Chondrocyte (in vitro differentiated cells): ENCODE measurements around the gene EPAS1. TPM values are rescaled to one million over a fixed set of nuclear protein-coding genes. Genes with fewer than 3 reads are reported as not detected.

ENCODE experiments used
- DNase-seq: peaks from one replicate; pipeline ENCODE4 v3.0.0; 2021; ENCODE audit warnings: mixed read lengths, low spot score
- H3K27ac Mint-ChIP-seq: one replicate; pipeline ENCODE4 v1.8.0; 2021; ENCODE audit warnings: mild to moderate bottlenecking, moderate library complexity, mixed read lengths; ENCODE audit not compliant: unreplicated experiment
- H3K27me3 Mint-ChIP-seq: 2 replicates; pipeline ENCODE4 v1.8.0; 2021; ENCODE audit warnings: low read depth, mixed read lengths
- H3K36me3 Mint-ChIP-seq: 2 replicates; pipeline ENCODE4 v1.8.0; 2021; ENCODE audit warnings: low read depth, mixed read lengths
- H3K4me1 Mint-ChIP-seq: 2 replicates; pipeline ENCODE4 v1.8.0; 2021; ENCODE audit warnings: low read depth, mild to moderate bottlenecking, mixed read lengths
- H3K4me3 Mint-ChIP-seq: one replicate; pipeline ENCODE4 v1.8.0; 2021; ENCODE audit warnings: mild to moderate bottlenecking, moderate library complexity, mixed read lengths; ENCODE audit not compliant: unreplicated experiment
- H3K9me3 Mint-ChIP-seq: 2 replicates; pipeline ENCODE4 v1.8.0; 2021; ENCODE audit warnings: low read depth, mixed read lengths
- total RNA-seq: library from RNA; stranded (reverse); gene quantifications from 3 replicates; pipeline ENCODE4 v1.2.1, GENCODE V29; 2021
- TF ChIP-seq, protein P1 (sequence below): fragments of 200-600 bp; sonication (generic); IDR thresholded peaks from 2 replicates; pipeline ENCODE4 v1.5.0; 2021; ENCODE audit warnings: antibody characterized with exemption, mild to moderate bottlenecking, moderate library complexity

Gene EPAS1
- total RNA-seq, 1 donor from 2014 or later, result 122 TPM

DNA sequence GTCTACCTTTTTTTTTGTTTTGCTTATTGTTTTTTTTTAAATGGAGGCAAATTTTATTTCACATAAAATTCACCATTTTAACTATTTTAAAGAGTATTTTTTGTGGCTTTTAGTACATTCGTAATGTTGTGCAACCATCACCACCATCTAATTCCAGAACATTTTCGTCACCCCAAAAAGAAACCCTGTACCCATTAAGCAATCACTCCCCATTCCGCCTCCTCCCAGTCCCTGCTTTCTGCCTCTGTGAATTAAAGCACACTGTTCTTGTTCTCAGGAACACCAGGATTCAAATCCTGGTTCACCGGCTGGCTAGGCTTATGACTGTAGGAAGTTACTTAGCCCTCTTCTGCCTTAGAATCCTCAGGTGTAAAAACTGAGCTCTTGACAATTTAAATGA lies 36.9 kb upstream of the EPAS1 start:
- peaks cover 2% of the 10 kb centered on the region for H3K27me3 Mint-ChIP-seq
- no peak for DNase-seq
- TF ChIP-seq, protein P1, sequence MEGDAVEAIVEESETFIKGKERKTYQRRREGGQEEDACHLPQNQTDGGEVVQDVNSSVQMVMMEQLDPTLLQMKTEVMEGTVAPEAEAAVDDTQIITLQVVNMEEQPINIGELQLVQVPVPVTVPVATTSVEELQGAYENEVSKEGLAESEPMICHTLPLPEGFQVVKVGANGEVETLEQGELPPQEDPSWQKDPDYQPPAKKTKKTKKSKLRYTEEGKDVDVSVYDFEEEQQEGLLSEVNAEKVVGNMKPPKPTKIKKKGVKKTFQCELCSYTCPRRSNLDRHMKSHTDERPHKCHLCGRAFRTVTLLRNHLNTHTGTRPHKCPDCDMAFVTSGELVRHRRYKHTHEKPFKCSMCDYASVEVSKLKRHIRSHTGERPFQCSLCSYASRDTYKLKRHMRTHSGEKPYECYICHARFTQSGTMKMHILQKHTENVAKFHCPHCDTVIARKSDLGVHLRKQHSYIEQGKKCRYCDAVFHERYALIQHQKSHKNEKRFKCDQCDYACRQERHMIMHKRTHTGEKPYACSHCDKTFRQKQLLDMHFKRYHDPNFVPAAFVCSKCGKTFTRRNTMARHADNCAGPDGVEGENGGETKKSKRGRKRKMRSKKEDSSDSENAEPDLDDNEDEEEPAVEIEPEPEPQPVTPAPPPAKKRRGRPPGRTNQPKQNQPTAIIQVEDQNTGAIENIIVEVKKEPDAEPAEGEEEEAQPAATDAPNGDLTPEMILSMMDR, result no peak
- no peaks in the 10 kb centered on the region for H3K9me3 Mint-ChIP-seq
- H3K4me1 Mint-ChIP-seq, result peaks cover 7% of the 10 kb centered on the region
- H3K27ac Mint-ChIP-seq, result no peak overlapping the region
- H3K36me3 Mint-ChIP-seq, result no peaks in the 10 kb centered on the region
- H3K4me3 Mint-ChIP-seq, result no peak overlapping the region

DNA sequence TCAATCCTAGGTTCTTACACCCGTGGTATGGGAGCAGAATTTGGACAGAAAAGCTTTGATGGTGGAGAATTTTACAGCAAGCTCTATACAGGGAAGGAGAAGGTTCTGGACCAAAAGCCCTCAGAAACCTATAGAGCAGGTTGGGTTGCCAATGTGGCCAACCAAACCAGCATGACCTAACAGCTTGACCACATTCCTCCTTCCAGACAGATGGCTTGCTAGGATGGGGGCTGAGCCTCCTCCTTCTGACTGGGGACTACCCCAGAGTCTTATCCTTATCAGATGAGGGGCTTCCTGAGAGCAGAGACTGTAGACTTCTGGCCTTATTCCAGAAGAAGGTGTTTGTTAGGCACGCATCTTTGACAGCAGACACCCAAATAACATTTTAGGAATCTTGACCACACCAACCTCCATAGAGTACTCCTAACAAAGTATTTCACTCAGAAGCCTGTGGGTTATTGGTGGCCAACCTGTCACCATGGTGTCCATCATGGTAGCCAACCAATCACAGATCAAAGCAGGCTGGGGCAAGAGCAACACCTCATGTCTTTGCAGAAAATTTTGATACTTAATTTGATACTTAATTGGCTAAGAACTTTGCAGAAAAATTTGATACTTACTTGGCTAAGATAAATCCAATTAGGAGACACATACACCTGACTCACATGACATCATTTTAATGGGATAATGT lies 34.8 kb upstream of the EPAS1 start:
- Mint-ChIP-seq H3K4me3 (no peak overlapping the region), H3K27ac (no peak overlapping the region), H3K27me3 (peaks cover 2% of the 10 kb centered on the region), H3K4me1 (peaks cover 14% of the 10 kb centered on the region), H3K9me3 (no peaks in the 10 kb centered on the region), H3K36me3 (no peaks in the 10 kb centered on the region)
- no peak for DNase-seq
- TF ChIP-seq, protein P1, result no peak

DNA sequence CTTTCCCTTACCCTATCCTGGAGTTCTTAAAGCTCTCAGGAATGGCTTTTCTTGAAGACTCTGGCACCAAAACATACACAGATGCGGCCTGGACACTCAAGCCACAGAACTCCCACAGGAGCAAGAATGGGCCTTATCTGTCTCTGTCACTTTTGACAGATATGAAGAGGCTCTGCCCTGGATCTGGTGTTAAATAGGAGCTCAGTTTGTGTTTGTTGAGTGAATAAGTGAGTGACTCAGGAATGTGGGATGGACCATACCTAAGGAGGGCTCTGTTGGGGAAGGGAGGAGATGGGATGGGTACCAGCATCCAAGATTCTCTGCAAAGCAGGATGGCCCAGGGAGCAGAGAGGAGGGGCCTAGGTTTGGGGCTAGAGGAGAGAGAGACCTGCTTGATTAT lies 33.9 kb upstream of the EPAS1 start:
- TF ChIP-seq, protein P1, result no peak
- no peak for DNase-seq
- Mint-ChIP-seq H3K4me1 (peaks cover 20% of the 10 kb centered on the region), H3K36me3 (no peaks in the 10 kb centered on the region), H3K4me3 (no peak overlapping the region), H3K27ac (no peak overlapping the region), H3K27me3 (peaks cover 2% of the 10 kb centered on the region), H3K9me3 (no peaks in the 10 kb centered on the region)

DNA sequence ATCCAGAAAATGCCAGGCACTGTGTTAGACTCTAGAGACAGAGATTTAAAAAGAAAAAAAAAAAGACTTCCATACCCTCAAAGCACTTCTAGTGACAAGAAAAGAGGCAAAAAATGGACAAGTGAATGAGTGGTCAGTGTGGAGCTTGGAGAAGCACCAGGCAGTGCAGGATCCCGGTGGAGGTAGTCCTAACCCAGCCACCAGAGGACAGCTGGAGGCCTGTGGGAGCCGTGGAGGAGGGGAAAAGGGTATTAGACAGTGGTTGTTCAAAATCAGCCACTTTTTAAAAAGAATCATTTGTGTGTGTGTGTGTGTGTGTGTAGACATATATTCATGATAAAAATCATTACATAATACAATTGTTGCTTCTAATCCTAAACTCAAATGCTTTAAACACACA lies 32.8 kb upstream of the EPAS1 start:
- H3K27ac Mint-ChIP-seq, result no peak overlapping the region
- peaks cover 26% of the 10 kb centered on the region for H3K4me1 Mint-ChIP-seq
- H3K36me3 Mint-ChIP-seq, result no peaks in the 10 kb centered on the region
- H3K4me3 Mint-ChIP-seq, result no peak overlapping the region
- H3K27me3 Mint-ChIP-seq, result peaks cover 2% of the 10 kb centered on the region
- no peak for DNase-seq
- TF ChIP-seq, protein P1, result no peak
- no peaks in the 10 kb centered on the region for H3K9me3 Mint-ChIP-seq

DNA sequence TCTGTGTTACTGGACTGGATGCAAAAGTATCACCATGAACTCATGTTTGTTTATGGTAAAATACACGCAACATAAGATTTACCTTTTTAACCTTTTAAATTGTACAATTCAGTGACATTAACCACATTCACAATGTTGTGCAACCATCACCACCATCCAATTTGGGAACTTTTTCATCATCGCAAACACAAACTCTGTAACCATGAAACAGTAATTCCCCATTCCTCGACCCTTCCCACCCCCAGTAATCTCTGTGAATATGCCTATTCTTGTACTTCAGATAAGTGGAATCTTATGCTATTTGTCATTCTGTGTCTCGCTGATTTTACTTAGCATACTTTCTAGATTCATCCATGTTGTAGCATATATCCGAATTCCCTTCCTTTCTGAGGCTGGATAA lies 31.1 kb upstream of the EPAS1 start:
- Mint-ChIP-seq H3K27me3 (peaks cover 2% of the 10 kb centered on the region), H3K4me1 (peaks cover 41% of the 10 kb centered on the region), H3K4me3 (no peak overlapping the region), H3K9me3 (no peaks in the 10 kb centered on the region), H3K36me3 (no peaks in the 10 kb centered on the region), H3K27ac (no peak overlapping the region)
- no peak for DNase-seq
- TF ChIP-seq, protein P1, result no peak
